Sigmoid colon (tissue), 7 donors: ENCODE data around the gene SLC15A1. TPM values are rescaled to one million over a fixed set of nuclear protein-coding genes. Genes with fewer than 3 reads are reported as not detected.

Source experiments
- DNase-seq: peaks from one replicate; pipeline ENCODE4 v3.0.0-alpha.2; 2019
- H3K27ac ChIP-seq, 4 donors: fragments of 200-600 bp; sonication (generic); one replicate each; pipeline ENCODE4 v1.5.1; 2016 to 2019; ENCODE audit warnings: mild to moderate bottlenecking in 1 of 4
- H3K27me3 ChIP-seq, 3 donors: fragments of 200-600 bp; sonication (generic); one replicate each; pipeline ENCODE4 v1.5.1; 2019; ENCODE audit warnings: mild to moderate bottlenecking in 1 of 3
- H3K36me3 ChIP-seq, 4 donors: fragments of 200-600 bp; sonication (generic); one replicate each; pipeline ENCODE4 v1.5.1; 2016 to 2019
- H3K4me1 ChIP-seq, 4 donors: fragments of 200-600 bp; sonication (generic); one replicate each; pipeline ENCODE4 v1.5.1; 2017 to 2019
- H3K4me3 ChIP-seq, 4 donors: fragments of 200-600 bp; sonication (generic); one replicate each; pipeline ENCODE4 v1.5.1; 2017 to 2019; ENCODE audit warnings: mild to moderate bottlenecking in 2 of 4, moderate library complexity in 1 of 4
- H3K9me3 ChIP-seq, 4 donors: fragments of 200-600 bp in 3 of 4; sonication (generic) in 3 of 4; one replicate each; pipeline versions ENCODE4 v1.5.1 to v1.6.1; 2013 to 2019
- EP300 ChIP-seq, 4 donors: sonication (generic); formaldehyde crosslinking; IDR thresholded peaks; one replicate each; pipeline ENCODE4 v1.6.1; 2017; ENCODE audit warnings: antibody characterized with exemption in 4 of 4
- POLR2A ChIP-seq, 2 donors: fragments of 450-650 bp; IDR thresholded peaks; one replicate each; pipeline ENCODE4 v1.6.1; 2016; ENCODE audit warnings: antibody characterized with exemption in 2 of 2, mild to moderate bottlenecking in 2 of 2, moderate library complexity in 2 of 2
- POLR2AphosphoS5 ChIP-seq, 4 donors: sonication (generic); formaldehyde crosslinking; IDR thresholded peaks; one replicate each; pipeline ENCODE4 v1.6.1; 2017; ENCODE audit warnings: antibody characterized with exemption in 4 of 4
- WGBS, 2 donors: extraction: QIAGEN DNeasy Blood & Tissue Kit; methylation state at CpG; one replicate each; pipeline ENCODE4 v1.1.7; 2013; 5-methylcytosine and 5-hydroxymethylcytosine counted together
- intact Hi-C: fragments of 100-400 bp; cut with DNase I; formaldehyde crosslinking; loops from one replicate; pipeline ENCODE4 v1.15.1; 2023
- polyA plus RNA-seq, 3 donors: library from polyadenylated mRNA; stranded (reverse); fragments of 200-250 nt; gene quantifications; one replicate each; pipeline ENCODE4 v1.2.3, GENCODE V29; 2013
- total RNA-seq, 4 donors: library from RNA; depleted of rRNA; stranded (reverse); fragments of >200 nt; gene quantifications; one replicate each; pipeline ENCODE4 v1.1.0, GENCODE V29; 2016
- TF ChIP-seq, protein P1 (sequence below), 4 experiments: fragments of 450-650 bp in 3 of 4; fragments of 200-600 bp in 1 of 4; IDR thresholded peaks; one replicate each; pipeline ENCODE4 v1.5.1; 2016 to 2019; ENCODE audit warnings: antibody characterized with exemption in 4 of 4, mild to moderate bottlenecking in 3 of 4, moderate library complexity in 2 of 4
- donor health status: healthy with polysubstance abuse.
- donor health status: Bipolar disorder and iron deficiency.
- donor health status: healthy.

SLC15A1 gene
- total and polyA plus RNA-seq, 7 donors: under 0.01 to 11.1 (median 2.1) TPM; not detected in 2

DNA sequence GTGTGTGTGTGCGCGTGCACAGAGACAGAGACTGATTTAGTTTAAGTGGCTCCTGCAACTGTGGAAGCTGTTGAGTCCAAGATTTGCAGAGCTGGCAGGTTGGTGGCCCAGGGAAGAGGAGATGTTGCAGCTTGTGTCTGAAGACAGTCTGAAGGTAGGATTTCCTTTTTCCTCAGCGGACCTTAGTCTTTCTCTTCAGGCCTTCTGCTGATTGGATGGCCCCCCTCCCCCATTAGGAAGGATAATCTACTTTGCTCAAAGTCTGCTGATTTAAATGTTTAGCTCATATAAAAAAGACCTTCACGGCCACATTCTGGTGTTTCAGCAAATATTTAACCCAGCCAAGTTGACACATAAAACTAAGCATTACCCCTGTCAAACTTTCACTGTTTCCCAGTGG is 84.3 kb downstream of the SLC15A1 start:
- TF ChIP-seq, protein P1, sequence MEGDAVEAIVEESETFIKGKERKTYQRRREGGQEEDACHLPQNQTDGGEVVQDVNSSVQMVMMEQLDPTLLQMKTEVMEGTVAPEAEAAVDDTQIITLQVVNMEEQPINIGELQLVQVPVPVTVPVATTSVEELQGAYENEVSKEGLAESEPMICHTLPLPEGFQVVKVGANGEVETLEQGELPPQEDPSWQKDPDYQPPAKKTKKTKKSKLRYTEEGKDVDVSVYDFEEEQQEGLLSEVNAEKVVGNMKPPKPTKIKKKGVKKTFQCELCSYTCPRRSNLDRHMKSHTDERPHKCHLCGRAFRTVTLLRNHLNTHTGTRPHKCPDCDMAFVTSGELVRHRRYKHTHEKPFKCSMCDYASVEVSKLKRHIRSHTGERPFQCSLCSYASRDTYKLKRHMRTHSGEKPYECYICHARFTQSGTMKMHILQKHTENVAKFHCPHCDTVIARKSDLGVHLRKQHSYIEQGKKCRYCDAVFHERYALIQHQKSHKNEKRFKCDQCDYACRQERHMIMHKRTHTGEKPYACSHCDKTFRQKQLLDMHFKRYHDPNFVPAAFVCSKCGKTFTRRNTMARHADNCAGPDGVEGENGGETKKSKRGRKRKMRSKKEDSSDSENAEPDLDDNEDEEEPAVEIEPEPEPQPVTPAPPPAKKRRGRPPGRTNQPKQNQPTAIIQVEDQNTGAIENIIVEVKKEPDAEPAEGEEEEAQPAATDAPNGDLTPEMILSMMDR (IDR thresholded peaks at IDR 0.05): no peak
- TF ChIP-seq EP300 (IDR thresholded peaks at IDR 0.05) (no peak), POLR2A (IDR thresholded peaks at IDR 0.05) (no peak), POLR2AphosphoS5 (IDR thresholded peaks at IDR 0.05) (no peak)
- Histone ChIP-seq H3K9me3 (no peaks in the 10 kb centered on the region), H3K4me1 (peaks cover 0 to 5% (median 3%) of the 10 kb centered on the region in 4 donors), H3K27ac (no peak overlapping the region), H3K27me3 (no peaks in the 10 kb centered on the region), H3K4me3 (no peak overlapping the region), H3K36me3 (no peaks in the 10 kb centered on the region)
- no peak for DNase-seq
- WGBS, 2 donors: 78 to 87% methylated on average over 4 of the region's 4 CpGs
- intact Hi-C loops: no loop called here

DNA sequence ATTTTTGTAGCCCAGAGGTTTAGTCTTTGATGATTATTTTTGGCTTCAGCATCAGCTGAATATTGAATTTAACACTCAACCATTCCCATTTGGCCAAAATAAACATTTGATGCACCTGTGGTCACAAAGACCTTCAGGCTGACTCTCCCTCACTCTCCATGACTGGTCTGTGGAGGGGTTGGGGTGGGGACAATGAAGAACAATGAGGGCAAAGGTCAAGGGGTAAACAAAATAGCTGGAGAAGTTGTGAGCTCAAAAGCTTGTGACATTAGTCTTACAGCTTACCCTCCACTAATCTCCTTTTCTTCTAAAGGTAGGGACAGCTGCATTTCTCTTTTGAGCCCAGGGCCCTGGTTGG is 86.9 kb downstream of the SLC15A1 start:
- Histone ChIP-seq H3K27ac (no peak overlapping the region), H3K4me1 (no peaks in the 10 kb centered on the region), H3K4me3 (no peak overlapping the region), H3K9me3 (no peaks in the 10 kb centered on the region), H3K27me3 (no peaks in the 10 kb centered on the region), H3K36me3 (no peaks in the 10 kb centered on the region)
- intact Hi-C loops: no loop called here
- no peak for DNase-seq
- TF ChIP-seq POLR2AphosphoS5 (IDR thresholded peaks at IDR 0.05) (no peak), EP300 (IDR thresholded peaks at IDR 0.05) (no peak), POLR2A (IDR thresholded peaks at IDR 0.05) (no peak)
- TF ChIP-seq, protein P1 (IDR thresholded peaks at IDR 0.05): no peak

DNA sequence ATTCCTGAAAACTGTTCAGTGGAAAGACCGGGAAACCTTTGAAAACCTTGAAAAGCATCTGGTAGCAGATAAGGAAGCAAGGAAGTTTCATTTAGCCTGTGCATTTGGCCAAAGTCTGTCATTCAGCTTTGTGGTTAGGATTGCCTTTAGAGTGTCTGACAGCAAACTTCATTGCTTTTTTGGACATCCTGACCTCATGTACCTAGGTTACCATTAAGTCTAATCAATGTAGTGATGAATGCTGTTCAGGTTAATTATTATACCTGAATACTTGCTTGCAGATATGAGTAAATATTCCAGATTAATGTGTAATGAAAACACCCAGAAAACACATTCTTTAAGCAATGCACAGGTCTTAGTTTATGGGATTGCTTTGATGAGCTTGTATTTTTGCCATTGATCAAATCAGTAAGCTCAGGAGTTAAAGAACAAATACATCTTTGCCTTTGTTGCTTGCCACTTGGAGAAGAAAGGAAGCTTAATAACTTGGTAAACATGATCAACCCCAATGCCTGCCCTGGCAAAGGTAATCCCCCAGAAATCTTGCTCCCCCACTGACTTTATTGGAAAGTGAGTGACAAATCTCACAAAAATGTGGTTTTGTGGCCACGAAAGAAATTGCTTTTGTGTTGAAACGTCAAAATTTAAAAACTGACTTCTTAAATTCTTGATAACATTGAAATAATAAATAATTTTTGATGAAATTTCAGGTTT is 87.4 kb downstream of the SLC15A1 start:
- Histone ChIP-seq H3K4me3 (no peak overlapping the region), H3K27me3 (no peaks in the 10 kb centered on the region), H3K36me3 (no peaks in the 10 kb centered on the region), H3K27ac (no peak overlapping the region), H3K4me1 (no peaks in the 10 kb centered on the region), H3K9me3 (no peaks in the 10 kb centered on the region)
- 62 to 65% methylated on average over 3 of the region's 3 CpGs for WGBS, 2 donors
- DNase-seq: no peak
- no peak for TF ChIP-seq EP300 (IDR thresholded peaks at IDR 0.05)
- TF ChIP-seq POLR2A (IDR thresholded peaks at IDR 0.05): no peak
- TF ChIP-seq POLR2AphosphoS5 (IDR thresholded peaks at IDR 0.05): no peak
- TF ChIP-seq, protein P1 (IDR thresholded peaks at IDR 0.05): no peak
- intact Hi-C loops: no loop called here

DNA sequence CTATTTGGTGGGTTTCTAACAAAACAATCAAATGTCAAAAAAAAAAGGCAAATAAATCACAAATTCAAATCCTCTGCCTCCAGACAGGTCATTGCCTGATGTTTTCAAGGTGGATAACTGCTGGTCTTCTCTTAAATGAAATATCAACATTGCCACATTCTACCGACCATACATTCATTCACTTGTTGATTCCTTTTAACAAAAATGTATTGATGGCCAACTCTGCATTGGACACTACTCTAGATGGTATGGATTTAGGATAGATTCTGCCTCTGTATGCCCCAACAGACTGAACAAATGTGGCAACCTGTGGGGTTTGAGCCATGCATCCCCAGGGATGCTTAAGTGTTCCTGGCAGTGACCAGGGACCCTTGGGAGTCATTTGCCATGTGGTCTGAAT is 88.0 kb downstream of the SLC15A1 start:
- no peak overlapping the region for H3K27ac ChIP-seq
- no peaks in the 10 kb centered on the region for H3K27me3 ChIP-seq
- no peak for DNase-seq
- TF ChIP-seq POLR2A (IDR thresholded peaks at IDR 0.05) (no peak), EP300 (IDR thresholded peaks at IDR 0.05) (no peak)
- no peaks in the 10 kb centered on the region for H3K4me1 ChIP-seq
- no peak overlapping the region for H3K4me3 ChIP-seq
- no peaks in the 10 kb centered on the region for H3K36me3 ChIP-seq
- WGBS, 2 donors: 89 to 99% methylated on average over 1 of the region's 1 CpG
- intact Hi-C loops: no loop called here
- no peaks in the 10 kb centered on the region for H3K9me3 ChIP-seq

DNA sequence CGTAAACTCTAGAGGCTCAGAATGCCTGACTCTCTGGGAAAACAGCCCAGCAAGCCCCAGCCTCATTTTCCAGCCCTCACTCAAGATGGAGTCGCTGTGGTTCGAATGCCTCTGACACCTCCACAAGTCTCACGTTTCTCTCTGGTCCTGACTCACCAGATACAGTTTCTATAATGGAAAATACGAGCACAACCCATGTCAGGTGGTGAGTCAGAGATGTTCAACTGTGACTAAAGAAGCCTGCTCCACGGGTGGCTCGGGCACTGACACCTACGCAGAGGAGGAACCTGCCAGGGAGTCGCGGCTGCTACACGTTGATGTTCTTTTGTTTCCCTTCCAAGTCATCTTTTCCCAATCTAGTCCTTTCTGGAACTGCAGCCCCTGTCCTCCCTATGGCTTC is 88.4 kb downstream of the SLC15A1 start:
- Histone ChIP-seq H3K36me3 (no peaks in the 10 kb centered on the region), H3K9me3 (no peaks in the 10 kb centered on the region), H3K27ac (no peak overlapping the region), H3K4me3 (no peak overlapping the region), H3K4me1 (no peaks in the 10 kb centered on the region), H3K27me3 (no peaks in the 10 kb centered on the region)
- TF ChIP-seq EP300 (IDR thresholded peaks at IDR 0.05): no peak
- TF ChIP-seq POLR2A (IDR thresholded peaks at IDR 0.05): no peak
- TF ChIP-seq POLR2AphosphoS5 (IDR thresholded peaks at IDR 0.05): no peak
- 80 to 84% methylated on average over 11 of the region's 11 CpGs for WGBS, 2 donors
- intact Hi-C loops: no loop called here
- no peak for DNase-seq

DNA sequence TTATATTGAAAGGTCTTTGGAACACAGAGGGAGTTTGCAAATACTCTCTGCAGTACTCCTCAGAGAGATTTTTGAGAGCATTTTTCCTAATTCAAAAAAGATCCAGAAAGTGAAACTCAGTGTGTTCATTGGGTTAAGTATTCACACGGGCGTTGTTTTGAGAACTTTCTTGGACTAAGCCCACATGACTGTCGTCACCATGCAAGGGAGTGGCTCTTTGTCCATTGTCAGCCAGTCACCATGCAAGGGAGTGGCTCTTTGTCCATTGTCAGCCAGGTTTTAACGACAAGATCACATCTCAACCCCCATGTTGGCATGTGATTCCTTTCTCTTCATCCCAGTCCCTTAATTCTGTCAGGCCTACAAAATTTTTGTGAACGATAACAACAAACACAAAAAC is 94.3 kb downstream of the SLC15A1 start:
- Histone ChIP-seq H3K4me1 (no peaks in the 10 kb centered on the region), H3K9me3 (no peaks in the 10 kb centered on the region), H3K27ac (no peak overlapping the region), H3K4me3 (no peak overlapping the region), H3K36me3 (no peaks in the 10 kb centered on the region), H3K27me3 (no peaks in the 10 kb centered on the region)
- no peak for TF ChIP-seq POLR2AphosphoS5 (IDR thresholded peaks at IDR 0.05)
- intact Hi-C loops: no loop called here
- WGBS, 2 donors: 20 to 57% methylated on average over 5 of the region's 5 CpGs
- DNase-seq: no peak
